ENCODE data around the gene ACER3.

DNA sequence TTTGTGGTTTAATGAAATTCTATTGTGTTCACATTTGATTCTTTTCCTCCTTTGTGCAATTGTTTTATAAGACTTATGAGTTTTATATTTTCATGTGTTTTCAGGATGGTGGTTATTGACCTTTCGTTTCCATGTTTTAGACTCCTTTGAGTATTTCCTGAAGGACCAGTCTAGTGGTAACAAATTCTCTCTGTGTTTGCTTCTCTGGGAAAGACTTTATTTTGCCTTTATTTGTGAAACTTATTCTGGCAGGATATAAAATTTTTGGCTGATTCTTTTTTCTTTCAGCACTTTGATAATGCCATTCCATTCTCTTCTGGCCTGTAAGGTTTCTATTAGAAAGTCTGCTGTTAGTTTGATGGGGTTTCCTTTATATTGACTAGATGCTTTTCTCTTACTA lies 83.5 kb downstream of the ACER3 start:
- TF ChIP-seq, protein P1, sequence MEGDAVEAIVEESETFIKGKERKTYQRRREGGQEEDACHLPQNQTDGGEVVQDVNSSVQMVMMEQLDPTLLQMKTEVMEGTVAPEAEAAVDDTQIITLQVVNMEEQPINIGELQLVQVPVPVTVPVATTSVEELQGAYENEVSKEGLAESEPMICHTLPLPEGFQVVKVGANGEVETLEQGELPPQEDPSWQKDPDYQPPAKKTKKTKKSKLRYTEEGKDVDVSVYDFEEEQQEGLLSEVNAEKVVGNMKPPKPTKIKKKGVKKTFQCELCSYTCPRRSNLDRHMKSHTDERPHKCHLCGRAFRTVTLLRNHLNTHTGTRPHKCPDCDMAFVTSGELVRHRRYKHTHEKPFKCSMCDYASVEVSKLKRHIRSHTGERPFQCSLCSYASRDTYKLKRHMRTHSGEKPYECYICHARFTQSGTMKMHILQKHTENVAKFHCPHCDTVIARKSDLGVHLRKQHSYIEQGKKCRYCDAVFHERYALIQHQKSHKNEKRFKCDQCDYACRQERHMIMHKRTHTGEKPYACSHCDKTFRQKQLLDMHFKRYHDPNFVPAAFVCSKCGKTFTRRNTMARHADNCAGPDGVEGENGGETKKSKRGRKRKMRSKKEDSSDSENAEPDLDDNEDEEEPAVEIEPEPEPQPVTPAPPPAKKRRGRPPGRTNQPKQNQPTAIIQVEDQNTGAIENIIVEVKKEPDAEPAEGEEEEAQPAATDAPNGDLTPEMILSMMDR (IDR thresholded peaks at IDR 0.05): no peak
- no peak for TF ChIP-seq POLR2AphosphoS5 (IDR thresholded peaks at IDR 0.05)

All from upper lobe of left lung (tissue), 4 donors.